Breast epithelium (tissue), 4 donors: ENCODE results near the gene SLC22A24. TPM values are rescaled to one million over a fixed set of nuclear protein-coding genes. Genes with fewer than 3 reads are reported as not detected.

Experiments
- DNase-seq, 2 donors: peaks; one replicate each; pipeline ENCODE4 v3.0.0-alpha.2; 2019; ENCODE audit warnings: low spot score in 2 of 2
- H3K27ac ChIP-seq, 2 donors: fragments of 200-600 bp; sonication (generic) in 1 of 2; one replicate each; pipeline ENCODE4 v1.5.1; 2016 to 2019; ENCODE audit warnings: mild to moderate bottlenecking in 1 of 2
- H3K27me3 ChIP-seq, 2 donors: fragments of 200-600 bp; sonication (generic) in 1 of 2; one replicate each; pipeline versions ENCODE4 v1.5.1 to v1.6.0; 2017 to 2019; ENCODE audit warnings: control low read depth in 1 of 2, mild to moderate bottlenecking in 1 of 2
- H3K36me3 ChIP-seq: fragments of 200-600 bp; one replicate; pipeline ENCODE4 v1.5.1; 2019
- H3K4me1 ChIP-seq, 2 donors: fragments of 200-600 bp; sonication (generic); one replicate each; pipeline ENCODE4 v1.5.1; 2016 to 2019; ENCODE audit warnings: control low read depth in 1 of 2
- H3K4me3 ChIP-seq, 3 donors: fragments of 200-600 bp; sonication (generic); 1 replicate in 2 of 3; 2 replicates in 1 of 3; pipeline ENCODE4 v1.5.1; 2016 to 2019; ENCODE audit warnings: mild to moderate bottlenecking in 3 of 3, moderate library complexity in 2 of 3
- H3K9me3 ChIP-seq, 2 donors: fragments of 200-600 bp; sonication (generic) in 1 of 2; one replicate each; pipeline ENCODE4 v1.5.1; 2016 to 2019; ENCODE audit warnings: control low read depth in 1 of 2
- CTCF ChIP-seq, 3 donors: fragments of 450-650 bp; IDR thresholded peaks; one replicate each; pipeline ENCODE4 v1.5.1; 2016 to 2017; ENCODE audit warnings: antibody characterized with exemption in 3 of 3, mild to moderate bottlenecking in 3 of 3, moderate library complexity in 3 of 3
- POLR2A ChIP-seq: fragments of 450-650 bp; IDR thresholded peaks from one replicate; pipeline ENCODE4 v1.6.1; 2016; ENCODE audit warnings: antibody characterized with exemption, mild to moderate bottlenecking, moderate library complexity
- POLR2AphosphoS5 ChIP-seq, 3 donors: sonication (generic); formaldehyde crosslinking; IDR thresholded peaks; one replicate each; pipeline ENCODE4 v1.6.1; 2017; ENCODE audit warnings: antibody characterized with exemption in 3 of 3
- intact Hi-C: fragments of 100-400 bp; cut with DNase I; formaldehyde crosslinking; loops from one replicate; pipeline ENCODE4 v1.15.1; 2023; ENCODE audit warnings: low total_unique reads
- total RNA-seq, 3 donors: library from RNA; depleted of rRNA; stranded (reverse); fragments of >200 nt; gene quantifications; one replicate each; pipeline ENCODE4 v1.1.0, GENCODE V29; 2016

SLC22A24 gene
- total RNA-seq, 3 donors from 2014 or later = not detected

- DNase-seq = no peak
- Histone ChIP-seq H3K27me3 (peaks cover 0 to 3% of the 10 kb centered on the region in 2 donors), H3K9me3 (no peaks in the 10 kb centered on the region), H3K4me1 (no peaks in the 10 kb centered on the region), H3K27ac (no peak overlapping the region), H3K4me3 (no peak overlapping the region), H3K36me3 (no peaks in the 10 kb centered on the region)
- intact Hi-C loops = no loop called here
- TF ChIP-seq POLR2AphosphoS5 (IDR thresholded peaks at IDR 0.05) = no peak
- TF ChIP-seq CTCF (IDR thresholded peaks at IDR 0.05) = no peak
- no peak for TF ChIP-seq POLR2A
Observed at GRCh38 chr11:63165706-63166310, 21.8 kb upstream of the SLC22A24 start.

GRCh38 chr11:63155794-63156193 lies 11.8 kb upstream of the SLC22A24 start:
- DNase-seq = no peak
- TF ChIP-seq CTCF (IDR thresholded peaks at IDR 0.05) (no peak), POLR2AphosphoS5 (IDR thresholded peaks at IDR 0.05) (no peak), POLR2A (no peak)
- H3K36me3 ChIP-seq = no peaks in the 10 kb centered on the region
- no peaks in the 10 kb centered on the region for H3K4me1 ChIP-seq
- H3K9me3 ChIP-seq = peaks cover 0 to 14% of the 10 kb centered on the region in 2 donors
- H3K27ac ChIP-seq = no peak overlapping the region
- no peaks in the 10 kb centered on the region for H3K27me3 ChIP-seq
- intact Hi-C loops = no loop called here
- no peak overlapping the region for H3K4me3 ChIP-seq

DNA sequence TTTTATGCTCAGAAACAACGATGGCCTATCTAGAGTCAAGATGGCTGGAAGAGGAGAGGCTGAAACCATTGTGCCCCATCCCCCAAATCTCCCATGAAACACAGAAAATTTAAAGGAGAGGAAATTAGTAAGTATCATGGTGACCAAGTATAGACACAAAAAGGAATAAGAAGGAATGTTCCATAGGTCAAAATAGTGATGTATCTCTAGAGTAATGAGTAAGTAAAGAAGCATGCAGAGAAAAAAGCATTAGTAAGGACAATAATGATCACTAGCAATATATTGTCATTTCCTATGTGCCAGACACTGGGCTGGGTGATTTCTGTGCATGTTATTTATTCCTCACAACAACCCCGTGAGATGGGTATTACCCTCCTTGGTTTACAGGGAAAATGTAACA lies 2.6 kb upstream of the SLC22A24 start:
- no peaks in the 10 kb centered on the region for H3K36me3 ChIP-seq
- no peak overlapping the region for H3K4me3 ChIP-seq
- H3K4me1 ChIP-seq = no peaks in the 10 kb centered on the region
- no peaks in the 10 kb centered on the region for H3K27me3 ChIP-seq
- no peak overlapping the region for H3K27ac ChIP-seq
- DNase-seq = no peak
- intact Hi-C loops = no loop called here
- TF ChIP-seq POLR2A (no peak), POLR2AphosphoS5 (IDR thresholded peaks at IDR 0.05) (no peak), CTCF (IDR thresholded peaks at IDR 0.05) (no peak)
- H3K9me3 ChIP-seq = no peaks in the 10 kb centered on the region

DNA sequence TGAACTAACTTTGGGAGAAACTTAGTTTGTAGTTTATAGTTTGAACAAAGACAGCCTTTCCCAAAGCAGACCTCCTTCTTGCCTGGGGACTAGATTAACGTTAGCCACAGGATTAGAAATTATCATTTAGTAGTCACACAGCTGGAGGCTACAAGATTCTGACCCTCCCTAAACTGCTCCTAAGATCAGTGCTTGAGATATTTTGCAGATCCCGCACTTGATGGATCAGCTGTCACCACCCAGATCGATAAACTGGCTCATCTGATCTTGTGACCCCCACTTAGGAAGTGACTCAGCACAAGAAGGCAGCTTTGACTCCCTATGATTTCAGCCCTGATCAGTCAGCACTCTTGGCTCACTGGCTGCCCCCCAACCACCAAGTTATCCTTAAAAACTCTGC lies 1.6 kb downstream of the SLC22A24 start:
- no peak for DNase-seq
- no peak for TF ChIP-seq POLR2AphosphoS5 (IDR thresholded peaks at IDR 0.05)
- TF ChIP-seq CTCF (IDR thresholded peaks at IDR 0.05) = no peak
- TF ChIP-seq POLR2A = no peak
- intact Hi-C loops = no loop called here
- H3K36me3 ChIP-seq = no peaks in the 10 kb centered on the region
- H3K4me1 ChIP-seq = no peaks in the 10 kb centered on the region
- no peak overlapping the region for H3K27ac ChIP-seq
- H3K27me3 ChIP-seq = no peaks in the 10 kb centered on the region
- no peak overlapping the region for H3K4me3 ChIP-seq
- no peaks in the 10 kb centered on the region for H3K9me3 ChIP-seq

DNA sequence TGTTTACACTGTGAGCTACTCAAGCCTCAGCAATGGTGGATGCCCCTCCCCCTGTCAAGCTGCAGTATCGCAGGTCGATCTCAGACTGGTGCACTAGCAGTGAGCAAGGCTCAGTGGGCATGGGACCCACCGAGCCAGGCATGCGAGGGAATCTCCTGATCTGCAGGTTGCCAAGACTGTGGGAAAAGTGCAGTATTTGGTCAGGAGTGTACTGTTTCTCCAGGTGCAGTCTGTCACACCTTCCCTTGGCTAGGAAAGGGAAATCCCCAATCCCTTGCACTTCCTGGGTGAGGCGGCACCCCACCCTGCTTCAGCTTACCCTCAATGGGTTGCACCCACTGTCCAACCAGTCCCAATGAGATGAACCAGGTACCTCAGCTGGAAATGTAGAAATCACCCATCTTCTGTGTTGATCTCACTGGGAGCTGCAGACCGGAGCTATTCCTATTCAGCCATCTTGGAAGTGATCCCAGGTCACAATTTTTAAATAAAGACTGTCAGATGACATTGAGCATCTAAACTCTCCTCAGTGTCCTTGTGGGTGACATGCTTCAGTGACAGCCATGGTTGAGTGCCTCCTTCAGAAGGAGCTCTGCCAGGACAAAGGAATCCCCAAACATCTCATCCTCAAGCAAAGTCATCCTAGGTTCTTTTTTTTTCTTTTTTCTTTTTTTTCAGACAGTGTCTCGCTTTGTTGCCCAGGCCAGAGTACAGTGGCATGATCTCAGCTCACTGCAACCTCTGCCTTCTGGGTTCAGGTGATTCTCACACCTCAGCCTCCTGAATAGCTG lies 10.8 kb downstream of the SLC22A24 start:
- Histone ChIP-seq H3K4me1 (no peaks in the 10 kb centered on the region), H3K36me3 (no peaks in the 10 kb centered on the region), H3K27ac (no peak overlapping the region), H3K9me3 (peaks cover 0 to 6% of the 10 kb centered on the region in 2 donors), H3K4me3 (no peak overlapping the region), H3K27me3 (no peaks in the 10 kb centered on the region)
- DNase-seq = no peak
- no peak for TF ChIP-seq POLR2AphosphoS5 (IDR thresholded peaks at IDR 0.05)
- no peak for TF ChIP-seq CTCF (IDR thresholded peaks at IDR 0.05)
- TF ChIP-seq POLR2A = no peak
- intact Hi-C loops = no loop called here
